GM19463 (cell line): ENCODE data around the gene NUDT13.

ENCODE experiments used
- ATAC-seq: cut with Tn5 transposase; IDR thresholded peaks from one replicate; pipeline ENCODE4 v1.9.1; 2021; ENCODE audit warnings: mild to moderate bottlenecking, moderate library complexity; ENCODE audit not compliant: unreplicated experiment

The NUDT13 gene

GRCh38 chr10:73161079-73161478, 50.8 kb downstream of the NUDT13 start:
- ATAC-seq = no peak

DNA sequence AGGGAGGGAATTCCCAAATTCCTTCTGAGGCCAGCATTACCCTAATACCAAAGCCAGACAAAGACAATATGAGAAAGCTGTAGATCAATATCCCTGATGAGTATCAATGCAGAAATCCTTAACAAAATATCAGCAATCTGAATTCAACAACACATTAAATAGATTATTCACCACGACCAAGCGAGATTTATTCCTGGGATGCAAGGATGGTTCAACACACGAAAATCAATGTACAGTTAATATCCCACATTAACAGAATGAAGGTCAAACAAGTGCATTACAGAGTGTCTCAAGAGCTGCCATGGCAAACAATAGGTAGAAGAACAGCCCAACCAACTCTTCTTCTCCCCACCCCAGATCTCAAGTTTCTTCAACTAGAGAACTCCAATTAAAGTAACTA, 51.4 kb downstream of the NUDT13 start:
- ATAC-seq = no peak

- ATAC-seq = no peak
Measured at GRCh38 chr10:73163096-73163495, 52.8 kb downstream of the NUDT13 start.

DNA sequence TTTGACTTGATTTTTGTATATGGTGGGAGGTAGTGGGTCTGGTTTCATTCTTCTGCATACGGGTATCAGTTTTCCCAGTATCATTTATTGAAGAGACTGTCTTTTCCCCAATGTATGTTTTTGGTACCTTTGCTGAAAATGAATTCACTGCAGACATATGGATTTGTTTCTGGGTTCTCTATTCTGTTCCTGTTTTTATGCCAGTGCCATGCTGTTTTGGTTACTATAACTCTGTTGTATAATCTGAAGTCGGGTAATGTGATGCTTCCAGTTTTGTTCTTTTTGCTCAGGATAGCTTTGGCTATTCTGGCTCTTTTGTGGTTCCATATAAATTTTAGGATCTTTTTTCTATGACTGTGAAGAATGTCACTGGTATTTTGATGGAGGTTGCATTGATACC, 56.7 kb downstream of the NUDT13 start:
- ATAC-seq = no peak

DNA sequence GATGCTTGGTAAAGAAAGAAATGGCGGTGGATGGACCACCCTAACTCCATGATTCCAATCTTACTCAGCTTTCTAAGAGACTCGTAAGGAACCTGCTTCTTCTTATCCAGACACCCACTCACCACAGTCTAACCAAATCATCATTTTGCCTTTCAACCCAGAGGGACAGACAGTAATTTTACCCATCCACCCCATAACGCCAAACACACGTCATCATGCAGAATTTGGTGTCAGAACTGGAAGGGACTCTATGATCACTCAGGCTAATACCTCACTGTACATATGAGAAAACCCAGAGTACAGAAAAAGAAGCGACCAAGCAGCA, 57.2 kb downstream of the NUDT13 start:
- ATAC-seq = no peak

DNA sequence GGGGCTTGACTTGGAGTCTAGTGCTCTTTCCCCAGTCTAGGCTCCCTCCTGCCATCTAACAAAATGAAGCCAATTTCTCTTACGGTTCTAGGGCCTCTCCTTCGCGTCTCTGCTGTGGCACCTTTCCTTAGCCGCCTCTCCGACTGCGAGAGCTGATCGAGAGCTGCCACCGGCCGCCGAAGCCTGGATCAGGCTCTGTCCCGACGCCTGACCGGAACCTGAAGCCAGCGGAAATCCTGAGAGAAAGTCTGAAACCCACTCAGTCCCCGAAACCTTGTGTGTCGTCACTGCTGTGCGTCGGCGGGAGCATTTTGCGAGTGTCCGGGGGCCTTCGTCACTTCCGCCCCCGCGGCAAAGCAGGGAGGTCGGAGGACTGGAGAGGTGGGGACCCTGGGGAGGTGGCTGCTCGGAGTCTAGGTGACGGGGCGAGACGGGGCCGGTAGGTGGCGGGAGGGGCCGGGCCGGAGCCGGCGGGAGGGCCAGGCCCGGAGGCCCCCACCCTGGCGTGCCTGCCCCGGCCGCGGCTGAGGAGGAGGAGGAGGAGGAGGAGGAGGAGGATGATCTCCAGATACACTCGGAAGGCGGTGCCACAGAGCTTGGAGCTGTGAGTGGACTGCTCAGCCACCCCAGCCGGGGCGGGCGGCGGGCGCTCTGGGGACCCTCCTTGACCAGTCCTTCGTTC, 57.7 kb downstream of the NUDT13 start, which contains the start of the genes ECD and FAM149B1:
Gene ECD, minus strand, starts transcription at position 226 of the 682 bp plus-strand sequence. CDS start 4,071 bp downstream, outside the sequence.
Gene FAM149B1, plus strand, starts transcription at position 337 of the 682 bp plus-strand sequence. Its CDS starts 221 bp downstream, at position 558.
- peak; percentile 92 for ATAC-seq

DNA sequence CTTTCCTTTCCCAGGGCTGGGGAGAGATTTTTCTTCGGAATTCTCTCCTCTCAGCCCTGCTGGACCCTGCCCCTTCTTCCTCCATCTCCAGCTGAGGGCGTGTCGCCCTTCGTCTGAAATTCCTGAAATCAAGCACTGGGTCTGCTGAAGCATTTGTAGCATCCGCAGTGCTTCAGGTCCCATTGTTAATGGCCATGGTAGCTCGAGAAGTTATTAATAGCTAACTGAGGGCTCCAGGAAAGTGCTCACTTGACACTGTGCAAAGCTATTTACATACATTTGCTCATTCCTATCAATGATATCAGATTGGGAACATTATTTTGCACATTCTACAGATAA, 58.2 kb downstream of the NUDT13 start:
- ATAC-seq = no peak

DNA sequence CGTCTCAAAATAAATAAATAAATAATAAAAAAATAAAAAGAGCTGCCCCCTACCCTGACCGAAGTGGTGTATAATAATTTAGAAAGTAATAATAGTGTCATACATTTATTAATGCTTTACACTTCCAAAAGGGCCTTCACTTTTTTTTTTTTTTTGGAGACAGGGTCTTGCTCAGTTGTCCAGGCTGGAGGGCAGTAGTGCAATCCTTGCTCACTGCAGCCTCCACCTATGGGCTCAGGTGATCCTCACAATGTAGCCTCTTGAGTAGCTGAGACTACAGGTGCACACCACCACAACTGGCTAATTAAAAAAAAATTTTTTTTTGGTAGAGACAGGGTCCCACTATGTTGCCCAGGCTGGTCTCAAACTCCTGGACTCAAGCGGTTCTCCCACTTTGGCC, 59.1 kb downstream of the NUDT13 start:
- no peak for ATAC-seq

DNA sequence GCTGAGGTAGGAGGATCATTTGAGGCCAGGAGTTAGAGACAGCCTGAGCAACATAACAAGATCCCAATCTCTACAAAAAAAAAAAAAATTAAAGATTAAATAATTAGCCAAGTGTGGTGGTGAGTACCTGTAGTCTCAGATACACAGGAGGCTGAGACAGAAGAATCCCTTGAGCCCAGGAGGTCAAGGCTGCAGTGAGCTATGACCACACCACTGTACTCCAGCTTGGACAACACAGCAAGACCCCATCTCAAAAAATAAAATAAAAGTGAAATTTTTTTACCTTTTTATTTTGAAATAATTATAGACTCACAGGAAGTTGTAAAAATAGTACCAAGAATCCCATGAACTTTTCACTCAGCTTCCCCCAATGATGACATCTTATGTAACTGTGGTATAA, 62.6 kb downstream of the NUDT13 start:
- no peak for ATAC-seq

- ATAC-seq = no peak
Measured at GRCh38 chr10:73174148-73174925, 64.1 kb downstream of the NUDT13 start.
